Sigmoid colon (tissue), 7 donors: ENCODE results near the gene MAPRE3. TPM values are rescaled to one million over a fixed set of nuclear protein-coding genes. Genes with fewer than 3 reads are reported as not detected.
A peak's percentile ranks its signal among the peaks of the same experiment; 100 is the strongest.

Source experiments
- DNase-seq: peaks from one replicate; pipeline ENCODE4 v3.0.0-alpha.2; 2019
- H3K27ac ChIP-seq, 4 donors: fragments of 200-600 bp; sonication (generic); one replicate each; pipeline ENCODE4 v1.5.1; 2016 to 2019; ENCODE audit warnings: mild to moderate bottlenecking in 1 of 4
- H3K27me3 ChIP-seq, 3 donors: fragments of 200-600 bp; sonication (generic); one replicate each; pipeline ENCODE4 v1.5.1; 2019; ENCODE audit warnings: mild to moderate bottlenecking in 1 of 3
- H3K36me3 ChIP-seq, 4 donors: fragments of 200-600 bp; sonication (generic); one replicate each; pipeline ENCODE4 v1.5.1; 2016 to 2019
- H3K4me1 ChIP-seq, 4 donors: fragments of 200-600 bp; sonication (generic); one replicate each; pipeline ENCODE4 v1.5.1; 2017 to 2019
- H3K4me3 ChIP-seq, 4 donors: fragments of 200-600 bp; sonication (generic); one replicate each; pipeline ENCODE4 v1.5.1; 2017 to 2019; ENCODE audit warnings: mild to moderate bottlenecking in 2 of 4, moderate library complexity in 1 of 4
- H3K9me3 ChIP-seq, 4 donors: fragments of 200-600 bp in 3 of 4; sonication (generic) in 3 of 4; one replicate each; pipeline versions ENCODE4 v1.5.1 to v1.6.1; 2013 to 2019
- EP300 ChIP-seq, 4 donors: sonication (generic); formaldehyde crosslinking; IDR thresholded peaks; one replicate each; pipeline ENCODE4 v1.6.1; 2017; ENCODE audit warnings: antibody characterized with exemption in 4 of 4
- POLR2A ChIP-seq, 2 donors: fragments of 450-650 bp; IDR thresholded peaks; one replicate each; pipeline ENCODE4 v1.6.1; 2016; ENCODE audit warnings: antibody characterized with exemption in 2 of 2, mild to moderate bottlenecking in 2 of 2, moderate library complexity in 2 of 2
- POLR2AphosphoS5 ChIP-seq, 4 donors: sonication (generic); formaldehyde crosslinking; IDR thresholded peaks; one replicate each; pipeline ENCODE4 v1.6.1; 2017; ENCODE audit warnings: antibody characterized with exemption in 4 of 4
- WGBS, 2 donors: extraction: QIAGEN DNeasy Blood & Tissue Kit; methylation state at CpG; one replicate each; pipeline ENCODE4 v1.1.7; 2013; 5-methylcytosine and 5-hydroxymethylcytosine counted together
- intact Hi-C: fragments of 100-400 bp; cut with DNase I; formaldehyde crosslinking; loops from one replicate; pipeline ENCODE4 v1.15.1; 2023
- polyA plus RNA-seq, 3 donors: library from polyadenylated mRNA; stranded (reverse); fragments of 200-250 nt; gene quantifications; one replicate each; pipeline ENCODE4 v1.2.3, GENCODE V29; 2013
- total RNA-seq, 4 donors: library from RNA; depleted of rRNA; stranded (reverse); fragments of >200 nt; gene quantifications; one replicate each; pipeline ENCODE4 v1.1.0, GENCODE V29; 2016
- TF ChIP-seq, protein P1 (sequence below), 4 experiments: fragments of 450-650 bp in 3 of 4; fragments of 200-600 bp in 1 of 4; IDR thresholded peaks; one replicate each; pipeline ENCODE4 v1.5.1; 2016 to 2019; ENCODE audit warnings: antibody characterized with exemption in 4 of 4, mild to moderate bottlenecking in 3 of 4, moderate library complexity in 2 of 4
- donor health status: healthy with polysubstance abuse.
- donor health status: Bipolar disorder and iron deficiency.
- donor health status: healthy.

MAPRE3 gene
- total and polyA plus RNA-seq, 7 donors: 5.1 to 73.3 (median 15.6) TPM

DNA sequence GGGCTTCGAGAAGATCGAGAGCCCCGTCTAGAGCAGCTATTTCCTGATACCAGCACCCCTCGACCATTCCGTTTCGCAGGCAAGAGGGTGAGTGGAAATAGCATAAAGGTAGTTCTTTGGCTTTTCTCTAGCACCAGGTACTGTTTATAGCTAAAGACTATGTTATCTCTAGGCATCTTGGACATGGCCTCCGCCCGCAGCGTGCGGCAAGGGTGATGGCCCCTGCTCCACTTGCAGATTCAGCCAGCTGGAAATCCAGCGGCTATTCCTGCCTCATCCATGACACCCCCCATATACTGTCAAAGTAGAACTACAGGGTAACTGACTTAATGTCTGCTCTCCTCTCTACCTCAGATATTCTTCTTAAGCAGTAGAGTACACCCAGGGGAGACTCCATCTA, 84.3 kb downstream of the MAPRE3 start:
- peaks cover 12 to 64% (median 23%) of the 10 kb centered on the region in 4 donors for H3K36me3 ChIP-seq
- peaks cover 0 to 21% (median 11%) of the 10 kb centered on the region in 4 donors for H3K4me1 ChIP-seq
- peak; percentile 33 for DNase-seq
- intact Hi-C loops: no loop called here
- no peaks in the 10 kb centered on the region for H3K9me3 ChIP-seq
- H3K27ac ChIP-seq: no peak overlapping the region
- no peak for TF ChIP-seq EP300 (IDR thresholded peaks at IDR 0.05)
- TF ChIP-seq POLR2A (IDR thresholded peaks at IDR 0.05): no peak
- no peak for TF ChIP-seq POLR2AphosphoS5 (IDR thresholded peaks at IDR 0.05)
- TF ChIP-seq, protein P1, sequence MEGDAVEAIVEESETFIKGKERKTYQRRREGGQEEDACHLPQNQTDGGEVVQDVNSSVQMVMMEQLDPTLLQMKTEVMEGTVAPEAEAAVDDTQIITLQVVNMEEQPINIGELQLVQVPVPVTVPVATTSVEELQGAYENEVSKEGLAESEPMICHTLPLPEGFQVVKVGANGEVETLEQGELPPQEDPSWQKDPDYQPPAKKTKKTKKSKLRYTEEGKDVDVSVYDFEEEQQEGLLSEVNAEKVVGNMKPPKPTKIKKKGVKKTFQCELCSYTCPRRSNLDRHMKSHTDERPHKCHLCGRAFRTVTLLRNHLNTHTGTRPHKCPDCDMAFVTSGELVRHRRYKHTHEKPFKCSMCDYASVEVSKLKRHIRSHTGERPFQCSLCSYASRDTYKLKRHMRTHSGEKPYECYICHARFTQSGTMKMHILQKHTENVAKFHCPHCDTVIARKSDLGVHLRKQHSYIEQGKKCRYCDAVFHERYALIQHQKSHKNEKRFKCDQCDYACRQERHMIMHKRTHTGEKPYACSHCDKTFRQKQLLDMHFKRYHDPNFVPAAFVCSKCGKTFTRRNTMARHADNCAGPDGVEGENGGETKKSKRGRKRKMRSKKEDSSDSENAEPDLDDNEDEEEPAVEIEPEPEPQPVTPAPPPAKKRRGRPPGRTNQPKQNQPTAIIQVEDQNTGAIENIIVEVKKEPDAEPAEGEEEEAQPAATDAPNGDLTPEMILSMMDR (IDR thresholded peaks at IDR 0.05): no peak
- no peaks in the 10 kb centered on the region for H3K27me3 ChIP-seq
- 95 to 97% methylated on average over 11 of the region's 11 CpGs for WGBS, 2 donors
- no peak overlapping the region for H3K4me3 ChIP-seq

DNA sequence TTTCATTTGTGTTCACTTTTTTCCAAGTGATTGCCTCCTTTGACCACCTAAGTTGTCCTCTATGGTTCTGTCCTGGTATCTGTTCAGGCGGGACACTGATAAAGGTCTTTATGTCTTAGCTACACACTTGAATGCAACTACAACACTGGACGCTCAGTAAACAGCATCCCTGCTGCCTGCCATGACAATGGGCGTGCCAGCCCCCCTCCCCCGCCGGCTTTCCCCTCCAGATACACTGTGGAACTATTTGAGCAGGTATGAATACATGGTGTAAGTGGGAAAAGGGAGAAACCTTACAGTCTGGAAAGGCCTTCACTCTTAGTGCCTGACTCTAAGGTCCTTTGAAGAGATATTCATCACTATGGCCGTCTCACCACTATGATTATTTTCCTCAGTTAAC, 86.7 kb downstream of the MAPRE3 start:
- Histone ChIP-seq H3K27ac (no peak overlapping the region), H3K4me1 (peaks cover 0 to 9% (median 5%) of the 10 kb centered on the region in 4 donors), H3K9me3 (no peaks in the 10 kb centered on the region), H3K36me3 (peaks cover 12 to 76% (median 23%) of the 10 kb centered on the region in 4 donors), H3K4me3 (no peak overlapping the region), H3K27me3 (no peaks in the 10 kb centered on the region)
- intact Hi-C loops: no loop called here
- DNase-seq: peak; percentile 54
- no peak for TF ChIP-seq POLR2AphosphoS5 (IDR thresholded peaks at IDR 0.05)
- TF ChIP-seq POLR2A (IDR thresholded peaks at IDR 0.05): no peak
- TF ChIP-seq, protein P1 (IDR thresholded peaks at IDR 0.05): no peak
- no peak for TF ChIP-seq EP300 (IDR thresholded peaks at IDR 0.05)
- 92 to 93% methylated on average over 6 of the region's 6 CpGs for WGBS, 2 donors

DNA sequence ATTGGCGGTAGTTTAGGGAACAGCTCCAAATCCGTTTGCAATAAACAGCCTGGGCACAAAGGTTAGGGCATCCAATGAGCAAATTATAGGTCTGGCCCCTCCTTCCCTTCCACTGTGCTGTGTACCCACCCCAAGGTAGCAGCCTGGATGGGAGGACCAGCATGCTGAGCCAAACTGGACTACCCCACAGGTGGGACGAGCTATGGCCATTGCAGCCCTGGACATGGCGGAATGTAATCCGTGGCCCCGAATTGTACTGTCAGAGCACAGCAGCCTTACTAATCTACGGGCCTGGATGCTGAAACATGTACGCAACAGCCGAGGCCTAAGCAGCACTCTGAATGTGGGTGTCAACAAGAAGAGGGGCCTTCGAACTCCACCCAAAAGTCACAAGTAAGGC, 87.8 kb downstream of the MAPRE3 start:
- TF ChIP-seq POLR2AphosphoS5 (IDR thresholded peaks at IDR 0.05) (no peak), EP300 (IDR thresholded peaks at IDR 0.05) (no peak), POLR2A (IDR thresholded peaks at IDR 0.05) (no peak)
- TF ChIP-seq, protein P1 (IDR thresholded peaks at IDR 0.05): no peak
- peaks cover 0 to 2% (median 0%) of the 10 kb centered on the region in 4 donors for H3K4me1 ChIP-seq
- no peaks in the 10 kb centered on the region for H3K27me3 ChIP-seq
- H3K4me3 ChIP-seq: no peak overlapping the region
- intact Hi-C loops: no loop called here
- no peak overlapping the region for H3K27ac ChIP-seq
- peak; percentile 40 for DNase-seq
- H3K36me3 ChIP-seq: peaks cover 12 to 83% (median 23%) of the 10 kb centered on the region in 4 donors
- WGBS, 2 donors: 82 to 89% methylated on average over 10 of the region's 10 CpGs
- H3K9me3 ChIP-seq: no peaks in the 10 kb centered on the region

DNA sequence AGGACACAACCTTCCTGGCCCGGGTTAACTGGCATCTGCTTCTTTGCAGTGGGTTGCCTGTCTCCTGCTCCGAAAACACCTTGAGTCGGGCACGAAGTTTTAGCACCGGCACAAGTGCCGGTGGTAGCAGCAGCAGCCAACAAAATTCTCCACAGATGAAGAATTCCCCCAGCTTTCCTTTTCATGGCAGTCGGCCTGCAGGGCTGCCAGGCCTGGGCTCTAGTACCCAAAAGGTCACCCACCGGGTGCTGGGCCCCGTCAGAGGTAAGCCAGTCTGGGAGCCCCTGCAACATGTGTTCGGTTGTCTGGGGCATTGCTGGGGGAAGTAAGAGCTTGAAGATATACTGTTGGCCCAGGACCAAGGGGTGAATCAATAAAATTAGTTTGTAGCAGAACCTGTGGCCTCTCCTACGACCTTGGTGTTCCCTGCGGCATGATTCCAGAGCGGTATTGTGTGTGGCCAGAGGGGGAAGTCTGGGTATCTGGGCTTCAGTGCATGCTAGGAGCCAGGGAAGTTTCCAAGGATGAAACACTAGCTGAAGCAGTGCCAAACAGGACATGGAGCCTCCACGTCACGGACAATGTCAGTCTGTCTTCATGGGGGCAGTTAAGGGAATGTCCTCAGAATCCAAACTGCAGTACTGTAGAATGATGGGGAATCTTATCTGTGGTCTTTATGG, 88.8 kb downstream of the MAPRE3 start:
- no peaks in the 10 kb centered on the region for H3K9me3 ChIP-seq
- no peaks in the 10 kb centered on the region for H3K27me3 ChIP-seq
- WGBS, 2 donors: 88% methylated on average over 15 of the region's 15 CpGs
- intact Hi-C loops: no loop called here
- H3K4me3 ChIP-seq: no peak overlapping the region
- H3K27ac ChIP-seq: no peak overlapping the region
- H3K36me3 ChIP-seq: peaks cover 12 to 72% (median 23%) of the 10 kb centered on the region in 4 donors
- peaks cover 0 to 9% (median 2%) of the 10 kb centered on the region in 4 donors for H3K4me1 ChIP-seq
- TF ChIP-seq POLR2AphosphoS5 (IDR thresholded peaks at IDR 0.05): no peak
- TF ChIP-seq, protein P1 (IDR thresholded peaks at IDR 0.05): no peak
- no peak for TF ChIP-seq POLR2A (IDR thresholded peaks at IDR 0.05)
- no peak for TF ChIP-seq EP300 (IDR thresholded peaks at IDR 0.05)
- peak; percentile 52 for DNase-seq
